Neural progenitor cell (in vitro differentiated cells): Measurements from ENCODE around the gene FBXW7. TPM values are rescaled to one million over a fixed set of nuclear protein-coding genes. Genes with fewer than 3 reads are reported as not detected.

Experiments
- DNase-seq: peaks from one replicate; pipeline ENCODE4 v3.0.0-alpha.2; 2016; ENCODE audit warnings: low spot score
- H2AFZ ChIP-seq: fragments of 200-600 bp; sonication (generic); replicated peaks from 2 replicates; pipeline ENCODE4 v1.6.1; 2016; ENCODE audit warnings: antibody characterized with exemption
- H3F3A ChIP-seq: fragments of 200-600 bp; sonication (generic); 2 replicates; pipeline ENCODE4 v1.6.1; 2016; ENCODE audit warnings: antibody characterized with exemption, low read depth
- H3K27ac ChIP-seq: fragments of 200-600 bp; sonication (generic); 2 replicates; pipeline ENCODE4 v1.5.1; 2016; ENCODE audit warnings: mild to moderate bottlenecking
- H3K27me3 ChIP-seq: fragments of 200-600 bp; sonication (generic); 2 replicates; pipeline ENCODE4 v1.6.1; 2016; ENCODE audit warnings: mild to moderate bottlenecking, moderate library complexity
- H3K36me3 ChIP-seq: fragments of 200-600 bp; sonication (generic); 2 replicates; pipeline ENCODE4 v1.5.1; 2016
- H3K4me1 ChIP-seq: fragments of 200-600 bp; sonication (generic); 2 replicates; pipeline ENCODE4 v1.6.1; 2016; ENCODE audit warnings: mixed run types
- H3K4me2 ChIP-seq: fragments of 200-600 bp; sonication (generic); 2 replicates; pipeline ENCODE4 v1.6.1; 2016
- H3K4me3 ChIP-seq: fragments of 200-600 bp; sonication (generic); 2 replicates; pipeline ENCODE4 v1.5.1; 2016
- H3K79me2 ChIP-seq: fragments of 200-600 bp; sonication (generic); 2 replicates; pipeline ENCODE4 v1.6.1; 2016; ENCODE audit warnings: low read depth
- H3K9ac ChIP-seq: fragments of 200-600 bp; sonication (generic); 2 replicates; pipeline ENCODE4 v1.6.1; 2016
- H3K9me3 ChIP-seq: fragments of 200-600 bp; sonication (generic); 2 replicates; pipeline ENCODE4 v1.5.1; 2016; ENCODE audit warnings: low read depth
- H4K20me1 ChIP-seq: fragments of 200-600 bp; sonication (generic); 2 replicates; pipeline ENCODE4 v1.6.1; 2016; ENCODE audit warnings: low read depth
- H3K27ac Mint-ChIP-seq: 3 replicates; pipeline ENCODE4 v1.8.0; 2021; ENCODE audit warnings: mixed read lengths
- H3K27me3 Mint-ChIP-seq: 2 replicates; pipeline ENCODE4 v1.8.0; 2022; ENCODE audit warnings: low read depth, mild to moderate bottlenecking, inconsistent platforms, moderate library complexity, mixed read lengths; ENCODE audit not compliant: insufficient read depth
- H3K36me3 Mint-ChIP-seq: 3 replicates; pipeline ENCODE4 v1.8.0; 2021; ENCODE audit warnings: mixed read lengths
- H3K4me1 Mint-ChIP-seq: 3 replicates; pipeline ENCODE4 v1.8.0; 2021; ENCODE audit warnings: mixed read lengths
- H3K4me3 Mint-ChIP-seq: 3 replicates; pipeline ENCODE4 v1.8.0; 2021; ENCODE audit warnings: mild to moderate bottlenecking, moderate library complexity, mixed read lengths
- H3K9me3 Mint-ChIP-seq: 3 replicates; pipeline ENCODE4 v1.8.0; 2020; ENCODE audit warnings: mixed read lengths
- CTCF ChIP-seq: fragments of 200-600 bp; sonication (generic); IDR thresholded peaks from 2 replicates; pipeline ENCODE4 v1.5.1; 2017; ENCODE audit warnings: antibody characterized with exemption, mild to moderate bottlenecking
- EZH2 ChIP-seq: fragments of 200-600 bp; sonication (generic); IDR thresholded peaks from 2 replicates; pipeline ENCODE4 v1.6.1; 2017; ENCODE audit warnings: antibody characterized with exemption, mild to moderate bottlenecking, moderate library complexity
- EZH2phosphoT487 ChIP-seq: fragments of 200-600 bp; sonication (generic); IDR thresholded peaks from 2 replicates; pipeline ENCODE4 v1.6.1; 2017; ENCODE audit warnings: antibody characterized with exemption
- total RNA-seq: library from RNA; depleted of rRNA; stranded (reverse); fragments of >200 nt; gene quantifications from 2 replicates; pipeline ENCODE4 v1.2.3, GENCODE V29; 2015; ENCODE audit warnings: low replicate concordance

The FBXW7 gene
- total RNA-seq, 1 donor from 2014 or later: 43.9 TPM

GRCh38 chr4:152380185-152380584 lies 155.7 kb downstream of the FBXW7 start:
- Mint-ChIP-seq H3K4me1 (no peaks in the 10 kb centered on the region), H3K27me3 (no peaks in the 10 kb centered on the region), H3K9me3 (no peaks in the 10 kb centered on the region), H3K27ac (no peak overlapping the region), H3K36me3 (no peaks in the 10 kb centered on the region), H3K4me3 (no peak overlapping the region)
- H3K4me3 ChIP-seq: no peak overlapping the region
- H3K4me1 ChIP-seq: no peaks in the 10 kb centered on the region
- H3F3A ChIP-seq: no peaks in the 10 kb centered on the region
- H3K36me3 ChIP-seq: no peaks in the 10 kb centered on the region
- no peak overlapping the region for H2AFZ ChIP-seq
- no peak overlapping the region for H3K4me2 ChIP-seq
- no peak overlapping the region for H3K27ac ChIP-seq
- H3K79me2 ChIP-seq: no peaks in the 10 kb centered on the region
- no peak for TF ChIP-seq EZH2phosphoT487
- no peak for TF ChIP-seq CTCF
- TF ChIP-seq EZH2: no peak
- no peak for DNase-seq
- H4K20me1 ChIP-seq: no peaks in the 10 kb centered on the region
- H3K9me3 ChIP-seq: no peaks in the 10 kb centered on the region
- H3K9ac ChIP-seq: no peak overlapping the region
- H3K27me3 ChIP-seq: no peaks in the 10 kb centered on the region

DNA sequence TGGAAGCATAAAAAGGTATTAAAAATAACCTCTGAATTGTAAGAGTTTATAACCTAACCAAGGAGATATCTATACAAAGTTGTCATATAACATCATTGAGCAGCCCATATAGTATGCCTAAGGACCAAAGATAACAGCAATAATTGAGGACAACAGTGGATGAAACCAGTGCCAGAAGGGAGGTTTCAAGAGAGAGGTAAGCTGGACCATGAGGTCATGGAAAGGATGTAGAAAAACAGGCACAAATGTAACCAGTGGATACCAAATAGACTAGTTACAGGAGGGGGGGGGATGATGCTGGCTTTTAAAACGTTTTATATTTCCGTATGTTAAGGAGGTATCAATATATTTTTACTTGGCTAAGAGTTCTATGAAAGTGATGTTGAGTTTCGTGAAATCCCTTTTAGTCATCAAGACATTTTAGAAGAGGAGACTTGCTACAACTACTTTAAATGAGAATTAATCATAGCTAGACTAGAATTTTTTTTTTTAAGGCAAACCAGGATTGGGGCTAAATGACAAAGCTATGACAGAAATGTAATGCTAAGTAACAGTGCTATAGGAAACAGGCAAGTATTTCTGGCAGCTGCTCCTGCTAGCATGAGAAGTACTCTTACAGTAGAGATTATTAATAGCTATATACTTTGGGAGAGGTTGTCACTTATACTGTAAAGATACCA lies 161.1 kb downstream of the FBXW7 start:
- DNase-seq: no peak
- Histone ChIP-seq H4K20me1 (no peaks in the 10 kb centered on the region), H3K4me3 (no peak overlapping the region), H3K4me2 (no peak overlapping the region), H2AFZ (no peak overlapping the region), H3F3A (no peaks in the 10 kb centered on the region), H3K36me3 (no peaks in the 10 kb centered on the region), H3K9ac (no peak overlapping the region), H3K9me3 (no peaks in the 10 kb centered on the region), H3K27ac (no peak overlapping the region), H3K79me2 (no peaks in the 10 kb centered on the region), H3K4me1 (no peaks in the 10 kb centered on the region), H3K27me3 (no peaks in the 10 kb centered on the region)
- H3K4me3 Mint-ChIP-seq: no peak overlapping the region
- no peak overlapping the region for H3K27ac Mint-ChIP-seq
- no peaks in the 10 kb centered on the region for H3K4me1 Mint-ChIP-seq
- no peak for TF ChIP-seq CTCF
- no peak for TF ChIP-seq EZH2
- no peak for TF ChIP-seq EZH2phosphoT487
- H3K27me3 Mint-ChIP-seq: no peaks in the 10 kb centered on the region
- no peaks in the 10 kb centered on the region for H3K9me3 Mint-ChIP-seq
- H3K36me3 Mint-ChIP-seq: no peaks in the 10 kb centered on the region

GRCh38 chr4:152374153-152374552 lies 161.7 kb downstream of the FBXW7 start:
- H3K4me1 Mint-ChIP-seq: no peaks in the 10 kb centered on the region

More at GRCh38 chr4:152374153-152374552, 161.7 kb downstream of the FBXW7 start:
- no peaks in the 10 kb centered on the region for H4K20me1 ChIP-seq
- H3K9me3 ChIP-seq: no peaks in the 10 kb centered on the region
- Mint-ChIP-seq H3K27me3 (no peaks in the 10 kb centered on the region), H3K27ac (no peak overlapping the region), H3K4me3 (no peak overlapping the region), H3K9me3 (no peaks in the 10 kb centered on the region), H3K36me3 (no peaks in the 10 kb centered on the region)
- no peaks in the 10 kb centered on the region for H3K27me3 ChIP-seq
- no peak overlapping the region for H3K9ac ChIP-seq
- H3K4me2 ChIP-seq: no peak overlapping the region
- no peaks in the 10 kb centered on the region for H3K36me3 ChIP-seq
- no peak overlapping the region for H3K27ac ChIP-seq
- H3K79me2 ChIP-seq: no peaks in the 10 kb centered on the region
- H3K4me1 ChIP-seq: no peaks in the 10 kb centered on the region
- TF ChIP-seq CTCF: no peak
- no peak overlapping the region for H3K4me3 ChIP-seq
- H2AFZ ChIP-seq: no peak overlapping the region
- no peak for DNase-seq
- no peaks in the 10 kb centered on the region for H3F3A ChIP-seq
